Spleen (tissue), 7 donors: ENCODE data around the gene SPINK8.

ENCODE experiments used
- POLR2AphosphoS5 ChIP-seq, 3 donors: sonication (generic); formaldehyde crosslinking; IDR thresholded peaks; one replicate each; pipeline ENCODE4 v1.5.1; 2017; ENCODE audit warnings: antibody characterized with exemption in 3 of 3
- TF ChIP-seq, protein P1 (sequence below), 11 experiments: fragments of 200-600 bp in 7 of 11; fragments of 450-650 bp in 4 of 11; sonication (generic) in 4 of 11; IDR thresholded peaks in 8 of 11; conservative IDR thresholded peaks in 3 of 11; 1 replicate in 7 of 11; 2 replicates in 4 of 11; pipeline versions ENCODE4 v1.4.0 to v1.8.0; 2016 to 2021; ENCODE audit warnings: antibody characterized with exemption in 11 of 11, inconsistent platforms in 4 of 11, mild to moderate bottlenecking in 1 of 11
- donor health status: DM: no; HTN: no; CAD: no; lungs with moderate emphysema.
- donor health status: DM: no; HTN: no; CAD: no.
- donor health status: DM: no; HTN: no; CAD: no.

DNA sequence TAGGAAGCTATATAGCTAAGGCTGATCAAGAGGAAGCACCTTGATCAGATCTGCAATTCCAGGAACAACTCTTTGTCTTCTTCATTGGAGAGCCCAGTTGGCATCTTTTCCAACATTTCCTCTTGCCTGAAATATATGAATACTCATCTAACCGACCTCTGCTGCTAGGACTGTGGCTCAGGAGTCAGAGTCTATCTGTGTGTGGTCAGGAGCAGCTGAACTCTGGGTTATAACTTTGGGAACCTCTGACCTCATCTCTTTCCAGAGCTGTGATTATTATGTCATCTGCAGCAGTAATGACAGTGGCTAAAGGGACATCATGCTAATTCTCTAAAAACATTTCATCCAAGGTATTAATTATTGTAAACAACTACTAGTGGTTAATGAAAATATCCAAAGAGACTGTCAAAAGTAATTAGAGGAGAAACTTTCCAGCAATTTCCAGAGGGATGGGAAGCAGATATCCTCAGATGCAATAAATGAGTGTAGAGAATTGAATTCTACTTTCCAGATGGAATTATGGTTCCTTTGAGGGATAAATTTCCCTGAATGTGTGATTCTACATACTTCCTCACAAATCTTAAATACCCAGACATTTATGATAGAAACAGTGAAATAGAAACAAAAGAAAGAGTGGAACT lies 11.5 kb upstream of the SPINK8 start:
- TF ChIP-seq, protein P1, sequence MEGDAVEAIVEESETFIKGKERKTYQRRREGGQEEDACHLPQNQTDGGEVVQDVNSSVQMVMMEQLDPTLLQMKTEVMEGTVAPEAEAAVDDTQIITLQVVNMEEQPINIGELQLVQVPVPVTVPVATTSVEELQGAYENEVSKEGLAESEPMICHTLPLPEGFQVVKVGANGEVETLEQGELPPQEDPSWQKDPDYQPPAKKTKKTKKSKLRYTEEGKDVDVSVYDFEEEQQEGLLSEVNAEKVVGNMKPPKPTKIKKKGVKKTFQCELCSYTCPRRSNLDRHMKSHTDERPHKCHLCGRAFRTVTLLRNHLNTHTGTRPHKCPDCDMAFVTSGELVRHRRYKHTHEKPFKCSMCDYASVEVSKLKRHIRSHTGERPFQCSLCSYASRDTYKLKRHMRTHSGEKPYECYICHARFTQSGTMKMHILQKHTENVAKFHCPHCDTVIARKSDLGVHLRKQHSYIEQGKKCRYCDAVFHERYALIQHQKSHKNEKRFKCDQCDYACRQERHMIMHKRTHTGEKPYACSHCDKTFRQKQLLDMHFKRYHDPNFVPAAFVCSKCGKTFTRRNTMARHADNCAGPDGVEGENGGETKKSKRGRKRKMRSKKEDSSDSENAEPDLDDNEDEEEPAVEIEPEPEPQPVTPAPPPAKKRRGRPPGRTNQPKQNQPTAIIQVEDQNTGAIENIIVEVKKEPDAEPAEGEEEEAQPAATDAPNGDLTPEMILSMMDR (IDR thresholded peaks at IDR 0.05 in 8 of 11, conservative IDR thresholded peaks at IDR 0.05 in 3 of 11), result no peak
- no peak for TF ChIP-seq POLR2AphosphoS5 (IDR thresholded peaks at IDR 0.05)
